A673 (cell line): Measurements from ENCODE around the gene DLGAP1.

ENCODE experiments used
- EZH2 ChIP-seq: fragments of 200-600 bp; sonication (generic); IDR thresholded peaks from 2 replicates; pipeline ENCODE4 v1.6.1; 2017; ENCODE audit warnings: borderline replicate concordance, low read depth, mild to moderate bottlenecking, mixed read lengths, antibody characterized with exemption, low read length; ENCODE audit not compliant: poor library complexity, severe bottlenecking
- TF ChIP-seq, protein P1 (sequence below): fragments of 300-800, 200-600 bp; sonication (generic); conservative IDR thresholded peaks from 2 replicates; pipeline ENCODE4 v1.5.1; 2017; ENCODE audit warnings: low read depth, mild to moderate bottlenecking, antibody characterized with exemption, low read length, moderate library complexity, mixed read lengths

DNA sequence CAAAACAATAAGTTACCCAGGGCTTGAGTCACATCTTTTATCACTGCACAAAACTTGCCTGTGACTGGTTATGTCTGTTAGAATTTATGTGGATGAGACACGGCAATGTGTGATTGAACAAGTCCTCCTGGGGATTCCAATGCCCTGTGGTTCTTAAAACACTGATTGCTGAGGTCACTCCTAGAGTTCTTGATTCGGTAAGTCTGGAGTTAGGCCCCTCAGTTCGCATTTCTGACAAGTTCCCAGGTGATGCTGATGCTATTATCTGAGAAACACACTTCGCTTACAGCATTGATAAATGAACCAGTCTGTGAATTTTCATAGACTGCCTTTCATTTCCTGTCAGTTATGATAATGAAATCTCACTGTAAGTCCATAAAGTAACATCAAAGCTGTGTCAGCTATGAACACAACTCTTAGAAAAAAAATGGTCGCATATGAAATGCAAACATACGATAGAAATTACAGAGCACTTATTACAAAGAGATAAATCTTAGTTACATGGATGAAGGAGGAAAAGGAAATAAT is 214.0 kb downstream of the DLGAP1 start:
- TF ChIP-seq EZH2: no peak
- TF ChIP-seq, protein P1, sequence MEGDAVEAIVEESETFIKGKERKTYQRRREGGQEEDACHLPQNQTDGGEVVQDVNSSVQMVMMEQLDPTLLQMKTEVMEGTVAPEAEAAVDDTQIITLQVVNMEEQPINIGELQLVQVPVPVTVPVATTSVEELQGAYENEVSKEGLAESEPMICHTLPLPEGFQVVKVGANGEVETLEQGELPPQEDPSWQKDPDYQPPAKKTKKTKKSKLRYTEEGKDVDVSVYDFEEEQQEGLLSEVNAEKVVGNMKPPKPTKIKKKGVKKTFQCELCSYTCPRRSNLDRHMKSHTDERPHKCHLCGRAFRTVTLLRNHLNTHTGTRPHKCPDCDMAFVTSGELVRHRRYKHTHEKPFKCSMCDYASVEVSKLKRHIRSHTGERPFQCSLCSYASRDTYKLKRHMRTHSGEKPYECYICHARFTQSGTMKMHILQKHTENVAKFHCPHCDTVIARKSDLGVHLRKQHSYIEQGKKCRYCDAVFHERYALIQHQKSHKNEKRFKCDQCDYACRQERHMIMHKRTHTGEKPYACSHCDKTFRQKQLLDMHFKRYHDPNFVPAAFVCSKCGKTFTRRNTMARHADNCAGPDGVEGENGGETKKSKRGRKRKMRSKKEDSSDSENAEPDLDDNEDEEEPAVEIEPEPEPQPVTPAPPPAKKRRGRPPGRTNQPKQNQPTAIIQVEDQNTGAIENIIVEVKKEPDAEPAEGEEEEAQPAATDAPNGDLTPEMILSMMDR: no peak
